ENCODE measurements around the gene TVP23A.

DNA sequence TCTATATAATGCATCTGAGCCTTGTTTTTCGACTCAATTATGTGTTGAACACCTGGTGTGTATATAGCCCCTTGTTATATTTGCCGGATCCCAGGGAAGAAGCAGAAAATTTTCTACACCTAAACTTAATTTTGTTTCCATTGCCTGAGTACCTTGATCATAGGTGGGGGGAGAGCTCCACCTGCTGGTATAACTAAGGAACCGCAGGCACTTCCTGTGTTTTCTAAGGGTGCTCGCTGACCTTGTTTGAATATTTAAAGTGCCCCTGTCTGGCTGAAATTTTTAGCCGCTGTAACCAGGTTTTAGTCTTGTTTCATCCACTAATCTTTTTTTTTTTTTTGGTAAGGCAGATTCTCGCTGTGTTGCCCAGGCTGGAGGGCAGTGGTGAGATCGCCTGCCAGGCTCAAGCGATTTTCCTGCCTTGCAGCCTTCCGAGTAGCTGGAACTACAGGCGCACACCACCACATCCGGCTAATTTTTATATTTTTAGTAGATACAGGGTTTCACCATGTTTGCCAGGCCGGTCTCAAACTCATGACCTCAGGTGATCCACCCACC is 81.4 kb downstream of the TVP23A start:
- TF ChIP-seq POLR2A (IDR thresholded peaks at IDR 0.05): no peak
- TF ChIP-seq, protein P1, sequence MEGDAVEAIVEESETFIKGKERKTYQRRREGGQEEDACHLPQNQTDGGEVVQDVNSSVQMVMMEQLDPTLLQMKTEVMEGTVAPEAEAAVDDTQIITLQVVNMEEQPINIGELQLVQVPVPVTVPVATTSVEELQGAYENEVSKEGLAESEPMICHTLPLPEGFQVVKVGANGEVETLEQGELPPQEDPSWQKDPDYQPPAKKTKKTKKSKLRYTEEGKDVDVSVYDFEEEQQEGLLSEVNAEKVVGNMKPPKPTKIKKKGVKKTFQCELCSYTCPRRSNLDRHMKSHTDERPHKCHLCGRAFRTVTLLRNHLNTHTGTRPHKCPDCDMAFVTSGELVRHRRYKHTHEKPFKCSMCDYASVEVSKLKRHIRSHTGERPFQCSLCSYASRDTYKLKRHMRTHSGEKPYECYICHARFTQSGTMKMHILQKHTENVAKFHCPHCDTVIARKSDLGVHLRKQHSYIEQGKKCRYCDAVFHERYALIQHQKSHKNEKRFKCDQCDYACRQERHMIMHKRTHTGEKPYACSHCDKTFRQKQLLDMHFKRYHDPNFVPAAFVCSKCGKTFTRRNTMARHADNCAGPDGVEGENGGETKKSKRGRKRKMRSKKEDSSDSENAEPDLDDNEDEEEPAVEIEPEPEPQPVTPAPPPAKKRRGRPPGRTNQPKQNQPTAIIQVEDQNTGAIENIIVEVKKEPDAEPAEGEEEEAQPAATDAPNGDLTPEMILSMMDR (IDR thresholded peaks at IDR 0.05): peak; percentile 83 to 96 (median 93)
